Measurements from ENCODE around the gene SCN4A. TPM values are rescaled to one million over a fixed set of nuclear protein-coding genes. Genes with fewer than 3 reads are reported as not detected.

SCN4A gene
- total RNA-seq, 1 donor from 2014 or later = 0.43 TPM

DNA sequence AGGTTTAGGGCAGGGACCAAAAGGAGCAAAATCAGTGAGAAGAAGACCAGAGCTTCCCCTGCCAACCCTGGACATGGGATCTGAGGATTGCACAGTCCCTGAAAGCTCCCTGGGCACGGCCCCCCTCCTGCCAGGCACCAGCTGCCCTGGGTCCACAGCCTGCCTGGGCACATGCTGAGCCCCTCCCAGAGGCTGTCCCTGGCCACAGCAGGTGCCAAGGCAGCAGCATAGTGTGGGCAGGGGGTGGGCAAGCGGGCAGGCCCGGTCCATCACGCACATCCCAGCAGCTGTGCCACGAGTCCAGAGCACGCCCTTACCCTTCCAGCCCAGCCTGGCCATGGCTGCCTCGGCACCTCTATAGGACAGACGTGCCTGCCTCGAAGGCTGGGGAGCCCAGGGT lies 12.7 kb downstream of the SCN4A start:
- DNase-seq (ENCODE audit: low read depth) (no peak), FAIRE-seq (no peak)
- H3K4me2 ChIP-seq (ENCODE audit: low read length) = no peak overlapping the region
- H3K4me1 Mint-ChIP-seq (ENCODE audit: low read depth, unreplicated experiment) = peaks cover 6% of the 10 kb centered on the region
- no peak overlapping the region for H3K27ac ChIP-seq (ENCODE audit: low read depth, low read length)
- H3K27me3 ChIP-seq (ENCODE audit: insufficient read depth, low read length) = no peaks in the 10 kb centered on the region
- peaks cover 26% of the 10 kb centered on the region for H3K27me3 Mint-ChIP-seq (ENCODE audit: low read depth, unreplicated experiment)
- TF ChIP-seq, protein P1, sequence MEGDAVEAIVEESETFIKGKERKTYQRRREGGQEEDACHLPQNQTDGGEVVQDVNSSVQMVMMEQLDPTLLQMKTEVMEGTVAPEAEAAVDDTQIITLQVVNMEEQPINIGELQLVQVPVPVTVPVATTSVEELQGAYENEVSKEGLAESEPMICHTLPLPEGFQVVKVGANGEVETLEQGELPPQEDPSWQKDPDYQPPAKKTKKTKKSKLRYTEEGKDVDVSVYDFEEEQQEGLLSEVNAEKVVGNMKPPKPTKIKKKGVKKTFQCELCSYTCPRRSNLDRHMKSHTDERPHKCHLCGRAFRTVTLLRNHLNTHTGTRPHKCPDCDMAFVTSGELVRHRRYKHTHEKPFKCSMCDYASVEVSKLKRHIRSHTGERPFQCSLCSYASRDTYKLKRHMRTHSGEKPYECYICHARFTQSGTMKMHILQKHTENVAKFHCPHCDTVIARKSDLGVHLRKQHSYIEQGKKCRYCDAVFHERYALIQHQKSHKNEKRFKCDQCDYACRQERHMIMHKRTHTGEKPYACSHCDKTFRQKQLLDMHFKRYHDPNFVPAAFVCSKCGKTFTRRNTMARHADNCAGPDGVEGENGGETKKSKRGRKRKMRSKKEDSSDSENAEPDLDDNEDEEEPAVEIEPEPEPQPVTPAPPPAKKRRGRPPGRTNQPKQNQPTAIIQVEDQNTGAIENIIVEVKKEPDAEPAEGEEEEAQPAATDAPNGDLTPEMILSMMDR (IDR thresholded peaks at IDR 0.05; ENCODE audit: insufficient read depth, low read depth, low read length) = no peak
- no peak for TF ChIP-seq EZH2 (IDR thresholded peaks at IDR 0.05; ENCODE audit: insufficient read depth, low read length)
- H3K4me3 Mint-ChIP-seq (ENCODE audit: unreplicated experiment) = no peak overlapping the region
- no peaks in the 10 kb centered on the region for H3K9me3 ChIP-seq (ENCODE audit: insufficient read depth, low read depth, low read length)
- H3K9me3 Mint-ChIP-seq (ENCODE audit: unreplicated experiment) = no peaks in the 10 kb centered on the region
- no peak overlapping the region for H3K9ac ChIP-seq (ENCODE audit: low read length)
- no peaks in the 10 kb centered on the region for H3K4me1 ChIP-seq (ENCODE audit: insufficient read depth, low read length)
- H3K36me3 ChIP-seq (ENCODE audit: insufficient read depth, low read length) = no peaks in the 10 kb centered on the region
- H3K79me2 ChIP-seq (ENCODE audit: insufficient read depth, low read length) = no peaks in the 10 kb centered on the region
- no peaks in the 10 kb centered on the region for H4K20me1 ChIP-seq (ENCODE audit: insufficient read depth, low read length)
- no peaks in the 10 kb centered on the region for H3K36me3 Mint-ChIP-seq (ENCODE audit: low read depth, unreplicated experiment)
- H3K27ac Mint-ChIP-seq (ENCODE audit: unreplicated experiment) = no peak overlapping the region
- no peak overlapping the region for H3K4me3 ChIP-seq (ENCODE audit: insufficient read depth, low read depth, low read length)
- no peak overlapping the region for H2AFZ ChIP-seq (ENCODE audit: low read depth, low read length)

DNA sequence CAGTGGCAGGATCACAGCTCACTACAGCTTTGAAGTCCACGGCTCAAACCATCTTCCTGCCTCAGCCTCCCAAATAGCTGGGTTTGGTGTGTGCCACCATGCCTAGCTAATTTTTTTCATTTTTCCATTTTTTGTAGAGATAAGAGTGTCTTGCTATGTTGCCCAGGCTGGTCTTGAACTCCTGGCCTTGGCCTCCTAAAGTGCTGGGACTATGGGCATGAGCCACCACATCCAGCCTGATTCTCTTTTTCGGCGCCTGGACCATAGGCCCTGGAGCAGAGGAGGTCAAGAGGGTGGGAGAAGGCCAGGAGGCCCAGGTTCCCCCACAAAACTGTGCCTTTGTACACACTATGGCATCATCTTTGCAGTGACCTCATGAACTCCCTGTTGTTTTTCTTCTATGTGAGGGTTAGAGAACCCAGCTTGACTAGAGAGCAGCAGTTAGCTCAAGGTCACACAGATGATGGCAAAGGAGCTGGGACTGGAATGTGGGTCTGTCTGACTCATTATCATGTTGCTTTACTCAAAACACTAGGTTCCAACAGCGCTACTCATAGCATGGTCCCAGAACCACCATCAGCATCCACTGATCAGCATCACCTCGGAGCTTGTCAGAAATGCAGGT lies 16.3 kb downstream of the SCN4A start:
- no peak overlapping the region for H3K27ac ChIP-seq (ENCODE audit: low read depth, low read length)
- Mint-ChIP-seq H3K27ac (ENCODE audit: unreplicated experiment) (peak overlapping the region; percentile 53), H3K36me3 (ENCODE audit: low read depth, unreplicated experiment) (no peaks in the 10 kb centered on the region), H3K4me3 (ENCODE audit: unreplicated experiment) (no peak overlapping the region), H3K4me1 (ENCODE audit: low read depth, unreplicated experiment) (peaks cover 6% of the 10 kb centered on the region), H3K27me3 (ENCODE audit: low read depth, unreplicated experiment) (peaks cover 26% of the 10 kb centered on the region), H3K9me3 (ENCODE audit: unreplicated experiment) (no peaks in the 10 kb centered on the region)
- H3K27me3 ChIP-seq (ENCODE audit: insufficient read depth, low read length) = peaks cover 3% of the 10 kb centered on the region
- H3K36me3 ChIP-seq (ENCODE audit: insufficient read depth, low read length) = no peaks in the 10 kb centered on the region
- FAIRE-seq (no peak), DNase-seq (ENCODE audit: low read depth) (no peak)
- no peak overlapping the region for H3K4me2 ChIP-seq (ENCODE audit: low read length)
- no peaks in the 10 kb centered on the region for H3K79me2 ChIP-seq (ENCODE audit: insufficient read depth, low read length)
- no peak for TF ChIP-seq EZH2 (IDR thresholded peaks at IDR 0.05; ENCODE audit: insufficient read depth, low read length)
- TF ChIP-seq, protein P1 (IDR thresholded peaks at IDR 0.05; ENCODE audit: insufficient read depth, low read depth, low read length) = no peak
- no peaks in the 10 kb centered on the region for H4K20me1 ChIP-seq (ENCODE audit: insufficient read depth, low read length)
- H2AFZ ChIP-seq (ENCODE audit: low read depth, low read length) = no peak overlapping the region
- H3K4me3 ChIP-seq (ENCODE audit: insufficient read depth, low read depth, low read length) = no peak overlapping the region
- H3K9ac ChIP-seq (ENCODE audit: low read length) = no peak overlapping the region
- H3K4me1 ChIP-seq (ENCODE audit: insufficient read depth, low read length) = no peaks in the 10 kb centered on the region
- H3K9me3 ChIP-seq (ENCODE audit: insufficient read depth, low read depth, low read length) = no peaks in the 10 kb centered on the region

DNA sequence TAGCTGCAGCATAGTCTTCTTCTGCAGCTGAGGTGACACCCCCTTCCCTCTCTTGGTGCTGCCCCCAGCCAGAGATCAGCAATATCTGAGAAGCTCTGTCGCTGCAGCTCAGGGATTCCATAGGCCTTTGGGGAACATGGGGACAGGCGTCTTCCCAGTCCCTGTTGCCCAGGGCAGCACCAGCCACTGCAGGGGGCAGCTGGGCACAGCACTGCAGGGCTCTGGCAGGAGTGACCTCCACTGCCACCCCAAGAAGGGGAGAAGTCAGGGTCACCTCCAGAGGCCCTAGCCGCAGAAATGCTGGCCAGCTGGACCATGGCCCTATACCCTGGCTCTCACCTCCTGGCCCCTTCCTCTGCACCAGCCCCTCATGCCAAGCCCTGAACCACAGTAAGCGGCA lies 16.9 kb downstream of the SCN4A start:
- Mint-ChIP-seq H3K4me1 (ENCODE audit: low read depth, unreplicated experiment) (peaks cover 6% of the 10 kb centered on the region), H3K27ac (ENCODE audit: unreplicated experiment) (no peak overlapping the region), H3K4me3 (ENCODE audit: unreplicated experiment) (no peak overlapping the region), H3K36me3 (ENCODE audit: low read depth, unreplicated experiment) (no peaks in the 10 kb centered on the region), H3K9me3 (ENCODE audit: unreplicated experiment) (no peaks in the 10 kb centered on the region), H3K27me3 (ENCODE audit: low read depth, unreplicated experiment) (peaks cover 30% of the 10 kb centered on the region)
- no peak overlapping the region for H3K9ac ChIP-seq (ENCODE audit: low read length)
- no peaks in the 10 kb centered on the region for H3K9me3 ChIP-seq (ENCODE audit: insufficient read depth, low read depth, low read length)
- H3K4me3 ChIP-seq (ENCODE audit: insufficient read depth, low read depth, low read length) = no peak overlapping the region
- TF ChIP-seq, protein P1 (IDR thresholded peaks at IDR 0.05; ENCODE audit: insufficient read depth, low read depth, low read length) = no peak
- no peak for TF ChIP-seq EZH2 (IDR thresholded peaks at IDR 0.05; ENCODE audit: insufficient read depth, low read length)
- no peak overlapping the region for H2AFZ ChIP-seq (ENCODE audit: low read depth, low read length)
- DNase-seq (ENCODE audit: low read depth) (no peak), FAIRE-seq (no peak)
- H3K27ac ChIP-seq (ENCODE audit: low read depth, low read length) = no peak overlapping the region
- H3K27me3 ChIP-seq (ENCODE audit: insufficient read depth, low read length) = peaks cover 3% of the 10 kb centered on the region
- no peaks in the 10 kb centered on the region for H3K4me1 ChIP-seq (ENCODE audit: insufficient read depth, low read length)
- H3K4me2 ChIP-seq (ENCODE audit: low read length) = no peak overlapping the region
- no peaks in the 10 kb centered on the region for H3K79me2 ChIP-seq (ENCODE audit: insufficient read depth, low read length)
- H3K36me3 ChIP-seq (ENCODE audit: insufficient read depth, low read length) = no peaks in the 10 kb centered on the region
- H4K20me1 ChIP-seq (ENCODE audit: insufficient read depth, low read length) = no peaks in the 10 kb centered on the region

Data from astrocyte (in vitro differentiated cells and primary cell).